Stimulated activated CD4-positive, alpha-beta T cell treated with anti-CD3 and anti-CD28 coated beads, Interleukin-12 subunit alpha, Interleukin-12 subunit beta, amount 100 ng/mL, for 4 hours (primary cell): ENCODE results near the gene C22orf39.

ENCODE experiments used
- DNase-seq: peaks from one replicate; pipeline ENCODE4 v3.0.0-alpha.2; 2020

The C22orf39 gene, protein sequence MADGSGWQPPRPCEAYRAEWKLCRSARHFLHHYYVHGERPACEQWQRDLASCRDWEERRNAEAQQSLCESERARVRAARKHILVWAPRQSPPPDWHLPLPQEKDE

GRCh38 chr22:19447330-19448075, at the start of gene C22orf39:
Gene C22orf39, minus strand, starts transcription at chr22:19447711. Its CDS starts 23 bp downstream, at chr22:19447688.
- DNase-seq, result peak; percentile 77

- no peak for DNase-seq
Measured at GRCh38 chr22:19497245-19497644, 49.7 kb upstream of the C22orf39 start.

DNA sequence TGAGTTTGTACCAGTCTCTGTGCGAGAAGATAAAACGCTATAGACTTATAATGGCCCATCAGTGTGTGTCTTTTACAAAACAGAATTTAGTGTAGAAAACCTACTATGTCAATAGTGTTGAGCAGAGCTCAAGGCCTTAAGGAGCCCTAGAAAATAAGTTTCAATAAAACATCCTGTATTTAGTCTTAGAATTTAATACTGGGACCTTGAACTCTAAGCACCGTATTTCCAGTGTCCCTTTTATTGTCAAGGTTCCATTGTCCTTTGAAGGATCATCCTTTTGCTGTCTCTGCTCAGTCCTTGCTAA, 48.8 kb upstream of the C22orf39 start:
- DNase-seq, result no peak

- DNase-seq, result no peak
Measured at GRCh38 chr22:19495562-19496323, 48.2 kb upstream of the C22orf39 start.

- DNase-seq, result no peak
Measured at GRCh38 chr22:19494676-19495173, 47.2 kb upstream of the C22orf39 start.

GRCh38 chr22:19494001-19494560, 46.6 kb upstream of the C22orf39 start:
- DNase-seq, result no peak

DNA sequence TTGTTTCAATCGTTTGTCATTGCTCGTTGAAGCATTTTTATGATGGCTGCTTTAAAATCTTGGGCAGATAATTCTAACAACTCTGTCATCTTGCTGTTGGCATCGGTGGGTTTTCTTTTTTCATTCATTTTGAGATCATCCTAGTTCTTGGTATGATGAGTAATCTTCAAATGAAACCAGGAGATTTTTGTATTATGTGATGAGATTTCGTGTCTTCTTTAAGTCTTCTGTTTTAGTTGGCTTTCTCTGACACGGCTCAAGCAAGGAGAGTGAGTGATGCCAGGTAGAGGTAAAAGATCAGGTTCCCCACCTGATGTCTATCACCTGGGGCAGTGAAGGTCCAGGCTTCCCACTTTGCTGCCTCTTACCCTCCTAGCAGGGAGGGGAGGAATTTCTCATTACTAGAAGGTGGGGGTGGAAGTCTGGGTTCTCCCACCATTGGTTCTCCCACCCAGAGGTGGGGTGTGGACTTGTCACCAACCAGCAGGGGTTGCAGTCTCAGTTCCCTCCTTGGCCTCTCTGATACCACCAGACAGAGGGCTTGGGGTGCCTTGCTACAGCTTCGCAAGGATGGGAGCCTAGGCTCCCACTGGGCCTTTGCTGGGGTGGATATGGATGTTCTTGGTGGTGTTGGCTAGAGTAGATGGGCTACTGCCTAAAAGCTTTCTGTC, 45.1 kb upstream of the C22orf39 start:
- DNase-seq, result no peak

- no peak for DNase-seq
Measured at GRCh38 chr22:19490628-19491230, 43.2 kb upstream of the C22orf39 start.

GRCh38 chr22:19488884-19489843, 41.7 kb upstream of the C22orf39 start:
- DNase-seq, result no peak

DNA sequence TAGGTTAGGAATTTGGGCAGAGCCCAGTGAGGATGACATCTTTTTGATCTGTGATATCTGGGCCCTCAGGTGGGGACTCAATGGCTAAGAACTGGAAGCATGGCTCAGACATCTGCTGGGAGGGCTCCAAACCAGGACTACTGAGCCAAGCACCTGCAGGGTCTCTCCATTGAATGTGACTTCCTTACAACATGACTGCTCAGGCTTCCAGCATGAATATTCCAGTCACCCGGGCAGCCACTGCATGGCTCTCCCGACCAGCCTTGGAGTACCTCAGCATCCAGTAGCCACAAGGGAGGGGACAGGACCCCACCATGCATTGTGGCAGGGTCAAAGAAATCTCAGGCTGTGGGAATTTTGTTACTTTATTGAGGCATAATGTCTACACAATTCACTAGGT, 40.8 kb upstream of the C22orf39 start:
- no peak for DNase-seq

GRCh38 chr22:19483481-19484244, 36.2 kb upstream of the C22orf39 start:
- DNase-seq, result no peak

DNA sequence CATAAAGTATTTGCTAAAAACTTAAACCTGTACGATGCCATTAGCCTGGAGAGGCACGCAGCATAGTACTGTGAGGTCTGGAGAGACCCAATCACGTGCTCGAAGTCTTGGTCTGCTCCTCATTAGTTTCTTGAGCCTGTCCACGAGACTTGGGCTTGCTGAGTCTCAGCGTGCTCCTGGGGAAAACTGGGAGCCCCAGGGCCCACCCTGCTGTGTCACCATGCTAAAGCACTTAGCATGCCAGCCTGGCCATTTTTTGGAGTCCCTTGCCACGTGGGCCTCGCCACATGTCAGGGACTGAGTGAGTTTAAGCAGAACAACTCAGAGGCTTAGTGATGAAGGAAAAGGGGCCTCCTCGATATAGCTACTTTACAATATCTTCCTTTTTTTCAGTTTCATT, 34.8 kb upstream of the C22orf39 start:
- no peak for DNase-seq

DNA sequence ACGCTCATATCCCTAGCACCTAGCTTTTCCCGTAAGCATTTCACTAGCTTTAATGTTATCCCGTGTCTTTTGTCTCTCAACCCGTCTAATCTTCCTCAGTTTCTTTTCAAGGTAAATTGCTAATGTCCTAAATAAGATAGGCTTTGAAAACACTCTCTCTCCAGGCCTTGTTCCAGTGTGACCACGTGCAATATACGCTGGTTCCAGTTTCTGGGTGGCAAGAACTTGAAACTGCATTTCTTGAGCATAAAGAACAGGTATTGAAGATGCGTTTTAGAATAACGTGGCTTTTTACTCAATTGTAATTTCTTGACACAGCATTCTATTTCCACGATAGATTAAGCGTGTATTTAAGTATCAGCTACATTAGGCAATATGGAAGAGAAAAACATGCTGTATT, 33.3 kb upstream of the C22orf39 start:
- DNase-seq, result no peak

DNA sequence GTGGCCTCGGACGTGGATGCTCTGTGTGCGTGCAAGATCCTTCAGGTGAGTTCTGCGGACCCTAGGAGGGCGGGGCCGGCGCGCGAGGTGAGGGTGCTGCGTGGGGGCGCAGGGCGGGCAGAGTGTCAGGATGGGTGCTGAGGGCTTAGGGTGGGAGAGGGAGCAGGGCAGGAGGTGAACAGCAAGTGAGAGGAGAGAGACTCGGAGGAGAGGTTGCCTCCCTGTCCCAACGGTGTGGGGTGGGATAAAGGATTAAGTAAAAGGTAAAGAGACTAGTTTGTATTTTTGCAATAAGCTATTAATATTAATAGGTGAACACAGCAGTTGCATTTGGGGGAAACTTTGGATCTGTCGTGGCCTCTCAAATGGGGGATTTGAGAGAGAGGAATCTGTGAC, 32.7 kb upstream of the C22orf39 start:
- no peak for DNase-seq

DNA sequence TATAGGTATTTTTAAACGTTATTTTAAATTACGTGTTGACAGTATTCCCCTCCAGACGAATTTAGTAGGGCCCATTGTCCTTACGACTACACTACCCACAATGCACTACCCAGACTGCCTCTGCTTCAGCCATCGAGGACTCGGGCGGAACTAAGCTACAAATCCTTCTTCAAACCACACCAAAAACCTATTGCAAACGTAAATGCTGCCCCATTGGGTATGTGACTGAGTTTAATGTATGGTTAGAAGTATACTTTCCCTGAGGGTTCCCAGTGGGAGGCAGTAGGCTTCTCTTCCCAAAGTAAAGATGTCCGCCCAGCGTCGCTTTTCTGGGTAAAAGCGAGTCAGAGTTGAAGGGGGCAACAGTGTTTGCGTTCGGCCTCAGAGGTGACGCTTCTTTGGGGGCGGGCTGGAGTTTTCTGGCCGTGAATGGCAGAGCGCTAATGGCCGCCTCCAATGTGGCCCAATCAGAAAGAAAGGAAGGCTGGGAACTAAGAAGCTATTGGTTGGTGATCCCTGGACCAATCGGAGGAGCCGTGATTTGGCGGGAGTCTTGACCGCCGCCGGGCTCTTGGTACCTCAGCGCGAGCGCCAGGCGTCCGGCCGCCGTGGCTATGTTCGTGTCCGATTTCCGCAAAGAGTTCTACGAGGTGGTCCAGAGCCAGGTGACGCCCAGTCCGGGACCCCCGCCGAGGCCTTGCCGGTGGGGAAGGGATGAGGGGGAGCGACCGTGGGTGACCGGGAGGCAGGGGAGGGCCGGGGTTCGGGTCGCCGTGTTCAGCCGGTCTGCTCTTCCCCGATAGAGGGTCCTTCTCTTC, 32.1 kb upstream of the C22orf39 start, which contains the start of gene CDC45:
Gene CDC45 (plus strand): TSS at position 566 of the 818 bp plus-strand sequence. CDS start 49 bp downstream, at position 615.
- DNase-seq, result peak; percentile 86

DNA sequence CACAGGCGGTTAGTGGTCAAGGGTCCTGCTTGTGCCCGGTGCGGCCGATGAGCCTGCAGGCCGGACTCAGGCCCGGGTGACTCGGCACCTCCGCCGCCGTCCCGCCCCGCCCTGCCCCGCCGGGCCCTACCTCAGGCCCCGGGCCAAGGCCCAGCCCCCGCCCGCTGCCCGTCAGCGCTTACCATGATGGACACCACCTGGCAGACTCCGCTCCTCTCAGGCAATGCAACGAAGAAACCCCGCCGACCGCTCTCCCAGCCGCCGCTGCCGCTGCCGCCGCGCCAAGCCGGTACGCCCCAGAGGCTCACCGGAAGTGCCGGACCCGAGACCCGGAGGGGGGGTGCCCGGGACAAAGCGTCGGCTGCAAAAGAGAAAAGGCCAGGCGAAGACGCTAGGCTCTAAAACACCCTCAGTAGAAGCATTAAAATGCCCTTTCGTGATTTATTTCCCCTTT, 31.4 kb upstream of the C22orf39 start, which contains the start of gene UFD1:
Gene UFD1 (minus strand): TSS at position 293 of the 454 bp plus-strand sequence. CDS start 108 bp downstream, at position 185.
- peak; percentile 73 for DNase-seq

DNA sequence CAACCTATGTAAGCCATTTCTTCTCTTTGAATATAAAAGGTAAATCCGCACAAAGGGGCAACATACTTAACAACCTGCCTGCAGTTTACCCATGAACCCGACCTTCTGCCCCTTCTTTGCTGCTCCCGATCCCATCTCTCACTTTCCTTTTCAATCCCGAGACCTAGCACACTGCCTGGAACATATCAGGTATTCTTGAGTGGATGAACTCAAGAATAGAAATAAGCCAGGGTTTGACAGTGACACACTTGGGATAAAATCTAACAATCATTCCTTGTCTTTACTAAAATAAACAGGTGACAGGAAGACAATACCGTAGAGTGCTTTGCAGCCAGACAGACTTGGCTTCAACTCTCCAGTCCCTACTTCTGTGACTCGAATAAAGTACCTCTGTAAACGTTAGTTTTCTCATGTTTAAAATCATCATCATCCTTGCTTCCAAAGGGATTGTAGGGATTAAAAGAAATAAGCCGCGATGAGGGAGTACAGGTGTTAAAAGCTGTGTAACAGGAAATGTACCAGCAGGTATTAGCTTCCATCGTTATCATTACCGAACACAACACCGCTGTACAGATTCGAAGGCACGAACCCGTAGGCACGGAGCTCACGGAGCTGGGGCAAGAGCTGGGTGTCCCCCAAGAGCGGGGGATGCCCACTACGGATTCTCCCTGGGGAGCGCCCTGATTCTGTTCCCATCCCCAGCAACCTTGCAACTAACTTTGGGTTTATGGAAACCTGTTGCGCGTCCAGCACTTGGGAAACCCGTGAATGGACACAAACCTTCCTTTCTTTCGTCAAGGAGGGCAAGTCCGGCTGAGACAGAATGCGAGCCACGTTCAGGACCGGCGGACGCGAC, 30.8 kb upstream of the C22orf39 start:
- DNase-seq, result no peak

- DNase-seq, result no peak
Measured at GRCh38 chr22:19477321-19478044, 30.0 kb upstream of the C22orf39 start.
